ENCODE results near the gene SNAPC3. TPM values are rescaled to one million over a fixed set of nuclear protein-coding genes. Genes with fewer than 3 reads are reported as not detected.
A peak's percentile ranks its signal among the peaks of the same experiment; 100 is the strongest.

Gene SNAPC3
- total and polyA plus RNA-seq, 2 of the 4 experiments (the other 2 are of a cell fraction), result 22.0 to 31.0 TPM

DNA sequence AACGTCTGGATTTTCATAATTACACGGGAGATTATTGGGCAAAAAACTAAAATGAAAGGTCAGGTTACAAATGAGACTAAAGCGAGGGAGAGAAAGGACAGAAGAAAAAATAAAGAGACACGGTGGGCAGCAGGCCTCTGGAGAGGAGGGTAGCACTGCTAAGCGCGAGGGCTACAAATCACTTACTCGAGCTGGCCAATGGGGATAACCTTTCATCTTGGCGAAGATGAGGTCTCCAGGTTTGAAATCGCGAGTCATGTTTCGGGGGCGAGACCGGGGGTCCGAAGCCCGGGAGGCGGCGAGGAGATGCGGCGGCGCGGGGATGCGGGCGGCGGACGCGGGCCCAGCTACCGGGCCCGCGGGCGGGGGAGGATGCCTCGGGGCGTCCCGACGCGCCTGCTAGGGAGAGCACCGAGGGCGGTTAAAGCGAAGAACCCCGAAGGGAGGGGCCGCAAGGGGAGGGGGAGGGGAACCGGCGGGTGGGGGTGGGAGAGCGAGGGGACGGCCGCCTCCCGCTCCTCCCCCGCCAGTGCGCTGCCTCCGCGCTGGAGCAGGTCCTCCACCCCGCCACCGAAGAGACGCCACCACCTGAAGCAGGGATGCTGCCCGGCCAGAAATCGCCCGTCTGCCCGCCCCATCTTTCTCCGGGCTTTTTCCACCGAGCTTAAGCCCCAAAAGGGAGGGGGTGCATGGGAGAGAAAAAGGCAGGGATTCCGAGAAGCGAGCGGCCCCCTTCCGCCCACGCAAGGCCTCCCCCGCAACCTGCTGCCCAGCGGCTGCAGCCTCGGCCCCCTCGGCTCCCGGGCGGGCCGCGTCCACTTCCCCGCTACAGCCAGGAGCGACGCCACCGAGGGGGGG lies 87.5 kb downstream of the SNAPC3 start (continued):
- no peak for TF ChIP-seq FOS (IDR thresholded peaks at IDR 0.05; ENCODE audit: low read depth, low read length)

DNA sequence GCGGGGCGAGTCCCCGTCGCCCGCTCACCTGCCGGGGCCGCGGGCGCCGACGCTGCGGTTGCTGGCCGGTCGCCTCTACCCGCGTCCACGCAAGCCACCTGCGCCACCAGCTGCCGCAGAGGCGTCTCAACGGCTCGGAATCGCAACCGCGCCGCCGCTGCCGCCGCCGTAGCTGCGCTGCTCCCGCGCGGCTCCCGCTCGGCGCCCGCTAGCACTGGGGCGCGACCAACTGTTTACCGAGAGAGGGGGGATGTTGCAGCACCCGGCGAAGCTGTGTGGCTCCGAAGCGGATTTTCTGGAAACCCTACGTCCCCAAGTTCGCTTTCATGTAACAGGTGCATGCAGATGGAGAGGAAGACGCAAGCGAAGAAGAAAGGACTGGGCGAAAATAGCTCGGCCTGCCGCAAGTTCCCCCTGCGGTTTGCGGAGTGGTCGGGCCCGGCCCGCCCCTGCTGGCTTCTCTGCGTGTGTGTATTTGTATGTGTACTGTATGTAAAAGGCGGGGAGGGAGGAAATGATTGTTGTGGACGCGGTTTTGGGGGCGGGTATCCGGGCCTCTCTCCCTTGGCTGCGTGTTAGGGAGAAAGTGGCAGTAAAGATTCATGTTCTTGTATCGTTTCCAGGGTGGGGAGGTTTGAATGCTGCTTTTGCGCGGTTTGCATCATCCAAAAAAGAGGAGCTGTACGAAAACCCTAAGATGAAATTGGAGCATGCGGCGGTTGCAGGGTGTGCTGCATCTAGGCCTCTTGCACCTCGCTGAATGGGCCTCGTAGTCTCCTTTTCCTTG lies 88.3 kb downstream of the SNAPC3 start, which contains the start of gene PSIP1:
Gene PSIP1 (minus strand): TSS at position 182 of the 787 bp plus-strand sequence. CDS start 782 bp downstream, outside the sequence.
- peaks cover 18 to 20% of the 10 kb centered on the region in 2 experiments for H3K79me1 ChIP-seq (ENCODE audit: low read depth in 1 of 2, low read length in 2 of 2)
- peak within 1 kb of the TSS; percentile 97 for H3K4me2 ChIP-seq (ENCODE audit: low read depth, low read length)
- H2BK5ac ChIP-seq (ENCODE audit: low read depth, low read length, poor library complexity, severe bottlenecking), result peak within 1 kb of the TSS; percentile 92
- peak within 1 kb of the TSS; percentile 100 for H2BK120ac ChIP-seq (ENCODE audit: low read depth, low read length)
- no peaks in the 10 kb centered on the region; the same call in 1 of the 2 replicates for H3K27me3 ChIP-seq (ENCODE audit: control insufficient read depth, insufficient read depth, low read length)
- H3K56ac ChIP-seq (ENCODE audit: extremely low read depth, insufficient read depth, low read length), result peak within 1 kb of the TSS; percentile 100
- no peaks in the 10 kb centered on the region for H3K9me3 ChIP-seq (ENCODE audit: control insufficient read depth, insufficient read depth, low read length)
- peak within 1 kb of the TSS; percentile 90 for H3K27ac ChIP-seq (ENCODE audit: insufficient read depth, low read length)
- no peaks in the 10 kb centered on the region for H3K9me1 ChIP-seq (ENCODE audit: insufficient read depth, low read length)
- in situ Hi-C loops (cut with MboI; ENCODE audit: low sequenced_read_pairs) (no loop called here), dilution Hi-C loops (cut with HindIII; ENCODE audit: low sequenced_read_pairs, unreplicated experiment) (no loop called here), intact Hi-C loops (cut with micrococcal nuclease) (loop anchor here (5.0 kb wide), 1 partner anchor 96 kb away; no protein-coding TSS in a partner anchor)
- peak within 1 kb of the TSS; percentile 100 for H4K91ac ChIP-seq (ENCODE audit: insufficient read depth, low read depth, low read length)
- 0% methylated on average over 11 of the region's 72 CpGs; no CpG with 5 or more reads in 1 of the 2 experiments for WGBS, 2 experiments (ENCODE audit: extremely low coverage in 2 of 2, insufficient read length in 1 of 2)
- H3K4me1 ChIP-seq (ENCODE audit: control insufficient read depth, insufficient read depth, low read length), result peaks cover 2% of the 10 kb centered on the region; the same call in 1 of the 2 replicates
- DNase-seq (peak; percentile 75), ATAC-seq (ENCODE audit: low read depth) (peak; percentile 90)
- ChIA-PET POLR2A (ENCODE audit: unreplicated experiment) (interaction anchor here (0.5 to 0.6 kb wide), 2 partner anchors 40 to 42 kb away, joined by 3 to 6 read pairs; partner anchors contain the start of gene CCDC171), CTCF (interaction anchor here (1.4 kb wide), 1 partner anchor 20 kb away, joined by 3 read pairs; no protein-coding TSS in a partner anchor)
- H2BK15ac ChIP-seq (ENCODE audit: low read depth, low read length), result peak within 1 kb of the TSS; percentile 100; the same call in 1 of the 3 replicates
- H3K23ac ChIP-seq (ENCODE audit: low read depth, low read length), result peak within 1 kb of the TSS; percentile 100
- peak within 1 kb of the TSS; percentile 68 for H4K5ac ChIP-seq (ENCODE audit: low read depth, low read length)
- H3K4me3 ChIP-seq (ENCODE audit: insufficient read depth, low read depth, low read length), result peak within 1 kb of the TSS; percentile 95
- peak within 1 kb of the TSS; percentile 99 for H3K4ac ChIP-seq (ENCODE audit: low read depth, low read length)
- peak within 1 kb of the TSS; percentile 73; the same call in 1 of the 2 replicates for H2AK5ac ChIP-seq (ENCODE audit: low read depth, low read length)
- peak within 1 kb of the TSS; percentile 100 for H3K14ac ChIP-seq (replicated peaks; ENCODE audit: low read depth, low read length)
- peak within 1 kb of the TSS; percentile 99 for H2AFZ ChIP-seq (replicated peaks; ENCODE audit: low read length, poor library complexity)
- H2AK9ac ChIP-seq (replicated peaks; ENCODE audit: low read depth, low read length, poor library complexity), result peak within 1 kb of the TSS; percentile 99
- no peaks in the 10 kb centered on the region for H3K36me3 ChIP-seq (ENCODE audit: control insufficient read depth, insufficient read depth, low read length)
- H4K8ac ChIP-seq (ENCODE audit: low read depth in 2 of 2, low read length in 2 of 2), result peak within 1 kb of the TSS; percentile 95 to 99
- peak within 1 kb of the TSS; percentile 100 for H2BK20ac ChIP-seq (ENCODE audit: low read depth, low read length)
- peak within 1 kb of the TSS; percentile 90 for H3K9ac ChIP-seq (ENCODE audit: low read depth, low read length)
- no TSS peak for BruUV-seq (replicated peaks)
- H3K18ac ChIP-seq (ENCODE audit: low read depth, low read length), result peak within 1 kb of the TSS; percentile 90
- H4K20me1 ChIP-seq (ENCODE audit: insufficient read depth, low read length), result peaks cover 3% of the 10 kb centered on the region; the same call in 1 of the 2 replicates
- no peak for TF ChIP-seq MAFK (IDR thresholded peaks at IDR 0.05; ENCODE audit: low read depth, low read length)
- TF ChIP-seq MXI1 (IDR thresholded peaks at IDR 0.05; ENCODE audit: borderline replicate concordance, low read depth, low read length), result no peak
- no peak for TF ChIP-seq RFX5 (IDR thresholded peaks at IDR 0.05; ENCODE audit: low read depth, low read length)
- TF ChIP-seq, protein P1, sequence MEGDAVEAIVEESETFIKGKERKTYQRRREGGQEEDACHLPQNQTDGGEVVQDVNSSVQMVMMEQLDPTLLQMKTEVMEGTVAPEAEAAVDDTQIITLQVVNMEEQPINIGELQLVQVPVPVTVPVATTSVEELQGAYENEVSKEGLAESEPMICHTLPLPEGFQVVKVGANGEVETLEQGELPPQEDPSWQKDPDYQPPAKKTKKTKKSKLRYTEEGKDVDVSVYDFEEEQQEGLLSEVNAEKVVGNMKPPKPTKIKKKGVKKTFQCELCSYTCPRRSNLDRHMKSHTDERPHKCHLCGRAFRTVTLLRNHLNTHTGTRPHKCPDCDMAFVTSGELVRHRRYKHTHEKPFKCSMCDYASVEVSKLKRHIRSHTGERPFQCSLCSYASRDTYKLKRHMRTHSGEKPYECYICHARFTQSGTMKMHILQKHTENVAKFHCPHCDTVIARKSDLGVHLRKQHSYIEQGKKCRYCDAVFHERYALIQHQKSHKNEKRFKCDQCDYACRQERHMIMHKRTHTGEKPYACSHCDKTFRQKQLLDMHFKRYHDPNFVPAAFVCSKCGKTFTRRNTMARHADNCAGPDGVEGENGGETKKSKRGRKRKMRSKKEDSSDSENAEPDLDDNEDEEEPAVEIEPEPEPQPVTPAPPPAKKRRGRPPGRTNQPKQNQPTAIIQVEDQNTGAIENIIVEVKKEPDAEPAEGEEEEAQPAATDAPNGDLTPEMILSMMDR (conservative IDR thresholded peaks at IDR 0.05; ENCODE audit: low read depth, low read length), result no peak
- TF ChIP-seq BHLHE40 (IDR thresholded peaks at IDR 0.05; ENCODE audit: low read depth, low read length), result peak; percentile 98
- no peak for TF ChIP-seq SMC3 (IDR thresholded peaks at IDR 0.05; ENCODE audit: low read depth, low read length)
- peak; percentile 18; the same call in 1 of the 2 replicates for TF ChIP-seq MAZ (IDR thresholded peaks at IDR 0.05; ENCODE audit: borderline replicate concordance, low read depth, low read length)
- peak; percentile 51; the same call in 1 of the 2 replicates for TF ChIP-seq POLR2A (IDR thresholded peaks at IDR 0.05; ENCODE audit: low read depth, low read length)
- TF ChIP-seq CEBPB (IDR thresholded peaks at IDR 0.05; ENCODE audit: low read depth, low read length), result 0 out of 2 replicates have a peak, but pooled peaks have one; percentile 3

Measured in IMR-90 (cell line).